ENCODE data around the gene ZNF143. TPM values are rescaled to one million over a fixed set of nuclear protein-coding genes. Genes with fewer than 3 reads are reported as not detected.
"Not testable (repeated sequence)": the region's sequence is repeated elsewhere in the genome, so short reads cannot be mapped to it uniquely, and the experiment has no call there.

Gene ZNF143
- total RNA-seq, 1 donor from 2014 or later, result 28.2 TPM

GRCh38 chr11:9512370-9513019 lies 51.7 kb downstream of the ZNF143 start:
- TF ChIP-seq CTCF (IDR thresholded peaks at IDR 0.05; ENCODE audit: partially characterized antibody, unreplicated experiment), result no peak
- H3K27ac Mint-ChIP-seq (ENCODE audit: unreplicated experiment), result no peak overlapping the region
- no peaks in the 10 kb centered on the region for H3K36me3 Mint-ChIP-seq (ENCODE audit: unreplicated experiment)
- H3K4me3 Mint-ChIP-seq (ENCODE audit: unreplicated experiment), result no peak overlapping the region
- DNase-seq, result no peak
- no peaks in the 10 kb centered on the region for H3K27me3 Mint-ChIP-seq (ENCODE audit: unreplicated experiment)
- no peaks in the 10 kb centered on the region for H3K9me3 Mint-ChIP-seq (ENCODE audit: unreplicated experiment)
- H3K4me1 Mint-ChIP-seq (ENCODE audit: low read depth, unreplicated experiment), result peaks cover 2% of the 10 kb centered on the region

GRCh38 chr11:9514576-9514975 lies 53.8 kb downstream of the ZNF143 start:
- H3K36me3 Mint-ChIP-seq (ENCODE audit: unreplicated experiment); H3K27ac Mint-ChIP-seq (ENCODE audit: unreplicated experiment); H3K4me3 Mint-ChIP-seq (ENCODE audit: unreplicated experiment); H3K9me3 Mint-ChIP-seq (ENCODE audit: unreplicated experiment); H3K4me1 Mint-ChIP-seq (ENCODE audit: low read depth, unreplicated experiment); DNase-seq; H3K27me3 Mint-ChIP-seq (ENCODE audit: unreplicated experiment): not testable (repeated sequence)

GRCh38 chr11:9516113-9516512 lies 55.3 kb downstream of the ZNF143 start:
- Mint-ChIP-seq H3K4me1 (ENCODE audit: low read depth, unreplicated experiment) (peaks cover 2% of the 10 kb centered on the region), H3K4me3 (ENCODE audit: unreplicated experiment) (no peak overlapping the region), H3K27ac (ENCODE audit: unreplicated experiment) (no peak overlapping the region), H3K27me3 (ENCODE audit: unreplicated experiment) (no peaks in the 10 kb centered on the region), H3K9me3 (ENCODE audit: unreplicated experiment) (no peaks in the 10 kb centered on the region), H3K36me3 (ENCODE audit: unreplicated experiment) (no peaks in the 10 kb centered on the region)
- DNase-seq, result no peak
- no peak for TF ChIP-seq CTCF (IDR thresholded peaks at IDR 0.05; ENCODE audit: partially characterized antibody, unreplicated experiment)

GRCh38 chr11:9518835-9519410 lies 58.1 kb downstream of the ZNF143 start:
- no peaks in the 10 kb centered on the region for H3K27me3 Mint-ChIP-seq (ENCODE audit: unreplicated experiment)
- H3K36me3 Mint-ChIP-seq (ENCODE audit: unreplicated experiment), result no peaks in the 10 kb centered on the region
- H3K27ac Mint-ChIP-seq (ENCODE audit: unreplicated experiment), result no peak overlapping the region
- peaks cover 2% of the 10 kb centered on the region for H3K4me1 Mint-ChIP-seq (ENCODE audit: low read depth, unreplicated experiment)
- H3K9me3 Mint-ChIP-seq (ENCODE audit: unreplicated experiment), result no peaks in the 10 kb centered on the region
- no peak overlapping the region for H3K4me3 Mint-ChIP-seq (ENCODE audit: unreplicated experiment)
- TF ChIP-seq CTCF (IDR thresholded peaks at IDR 0.05; ENCODE audit: partially characterized antibody, unreplicated experiment), result no peak
- no peak for DNase-seq

GRCh38 chr11:9524001-9524400 lies 63.2 kb downstream of the ZNF143 start:
- H3K36me3 Mint-ChIP-seq (ENCODE audit: unreplicated experiment), result no peaks in the 10 kb centered on the region
- peaks cover 3% of the 10 kb centered on the region for H3K4me1 Mint-ChIP-seq (ENCODE audit: low read depth, unreplicated experiment)
- H3K4me3 Mint-ChIP-seq (ENCODE audit: unreplicated experiment), result no peak overlapping the region
- no peaks in the 10 kb centered on the region for H3K27me3 Mint-ChIP-seq (ENCODE audit: unreplicated experiment)
- TF ChIP-seq CTCF (IDR thresholded peaks at IDR 0.05; ENCODE audit: partially characterized antibody, unreplicated experiment), result no peak
- no peaks in the 10 kb centered on the region for H3K9me3 Mint-ChIP-seq (ENCODE audit: unreplicated experiment)
- DNase-seq, result no peak
- no peak overlapping the region for H3K27ac Mint-ChIP-seq (ENCODE audit: unreplicated experiment)
